HG03460 (cell line): ENCODE results near the gene SP6.

ENCODE experiments used
- ATAC-seq: cut with Tn5 transposase; IDR thresholded peaks from one replicate; pipeline ENCODE4 v1.9.1; 2021; ENCODE audit not compliant: unreplicated experiment

The SP6 gene

DNA sequence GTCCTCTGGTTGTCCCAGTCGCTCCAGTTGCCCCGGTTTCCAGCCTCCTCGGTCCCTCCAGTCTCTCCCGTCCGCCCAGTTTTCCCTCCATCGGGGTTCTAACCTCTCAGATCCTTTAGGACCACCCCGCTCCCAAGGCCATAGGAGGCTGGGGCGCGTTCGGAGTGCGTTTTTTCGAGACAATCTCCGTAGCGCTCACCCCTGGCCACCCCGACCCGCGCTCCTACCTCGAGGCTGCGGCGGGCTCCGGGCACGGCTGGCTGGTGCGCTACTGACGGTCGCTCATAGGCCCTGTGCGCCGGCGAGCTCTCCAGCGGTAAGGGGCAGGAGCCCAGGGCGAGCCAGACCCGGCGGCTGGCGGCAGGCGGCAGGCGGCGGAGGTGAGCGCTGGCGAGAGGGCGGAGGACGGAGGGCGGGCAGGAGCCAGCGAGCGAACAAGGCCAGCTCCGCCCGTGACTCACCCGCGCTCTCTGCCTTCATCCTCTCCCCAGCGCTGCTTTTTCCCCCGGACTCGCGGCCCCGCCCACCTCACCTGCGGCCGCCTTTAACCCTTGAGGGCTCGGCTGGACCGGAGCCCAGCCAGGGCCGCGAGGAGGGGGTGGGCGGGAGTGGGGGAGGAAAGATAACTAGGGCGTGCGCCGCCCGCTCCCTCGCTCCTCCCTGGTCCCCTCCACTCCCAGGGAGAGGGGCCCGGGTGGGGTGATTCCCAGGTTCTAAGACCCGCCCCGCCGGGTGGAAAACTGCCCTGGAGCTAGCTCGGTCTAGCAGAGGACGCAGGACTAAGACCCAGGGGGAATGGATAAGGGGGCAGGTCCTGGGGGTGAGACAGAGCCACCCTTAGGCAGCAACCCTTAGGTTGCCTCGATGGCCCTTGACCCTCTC, at the start of gene SP6:
SP6 (minus strand) TSS at position 472 of the 882 bp plus-strand sequence. CDS start 2,734 bp downstream, outside the sequence.
- no peak for ATAC-seq

DNA sequence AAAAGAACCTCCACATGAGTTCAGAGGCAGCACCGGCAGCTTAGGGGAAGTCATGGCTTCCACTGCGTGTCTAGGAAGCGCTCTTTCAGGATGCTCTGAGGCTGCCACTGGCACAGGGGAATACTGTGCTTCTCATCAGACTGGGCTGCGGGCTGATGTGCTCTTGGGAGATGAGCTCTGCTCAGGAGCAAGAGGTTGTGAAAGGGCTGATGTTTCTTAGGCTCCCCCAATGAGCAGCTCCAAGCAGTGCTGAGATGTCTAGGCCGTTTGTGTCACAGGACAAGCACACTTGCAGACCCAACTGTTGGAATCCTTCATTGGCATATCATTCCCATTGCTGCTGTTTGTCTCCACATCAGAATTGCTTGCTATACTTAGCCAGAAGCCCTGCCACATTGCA, 48.7 kb upstream of the SP6 start:
- no peak for ATAC-seq

DNA sequence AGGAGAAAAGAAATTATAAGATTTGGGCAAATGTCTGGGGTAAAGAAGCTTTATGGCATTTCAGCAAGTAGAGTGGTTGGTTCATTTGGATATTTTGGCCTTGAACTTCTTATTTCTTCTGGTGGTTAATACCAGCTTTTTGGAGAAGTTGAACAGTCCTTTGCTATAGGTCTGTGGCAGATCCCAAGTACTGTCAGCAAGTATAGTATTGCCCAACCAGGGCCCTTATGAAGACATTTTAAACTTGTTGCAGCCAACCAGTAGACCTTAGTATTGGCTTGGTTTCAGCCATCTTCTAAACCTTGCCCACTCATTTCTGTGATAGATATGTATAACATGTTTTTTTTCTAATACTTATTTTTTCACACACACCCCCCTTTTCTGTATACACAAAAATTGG, 47.3 kb upstream of the SP6 start:
- no peak for ATAC-seq

DNA sequence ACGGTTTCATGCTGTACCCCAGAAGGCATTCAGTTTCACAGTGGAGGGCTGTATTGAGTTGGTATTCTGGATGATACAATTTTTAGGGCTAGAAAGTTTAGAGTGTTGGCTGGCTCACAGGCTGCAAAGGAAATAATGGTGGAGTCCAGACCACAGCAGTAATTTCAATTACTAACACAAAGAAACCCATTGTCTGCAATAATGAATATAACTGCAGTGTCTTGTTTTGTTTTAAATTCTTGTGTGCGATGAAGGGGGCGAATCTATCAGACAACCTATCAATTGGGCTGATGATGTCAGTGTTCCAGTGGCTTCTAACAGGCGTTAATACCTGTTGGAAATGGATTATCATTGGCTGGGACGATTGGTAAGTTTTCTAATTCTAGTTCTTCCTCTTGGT, 46.6 kb upstream of the SP6 start:
- ATAC-seq = no peak

GRCh38 chr17:47896672-47897490, 45.9 kb upstream of the SP6 start:
- no peak for ATAC-seq

- peak; percentile 90 for ATAC-seq
These were observed 45.1 kb upstream of the SP6 start, which contains the start of gene SP2 for GRCh38 chr17:47895856-47896671. TSS of gene SP2 (plus strand) at chr17:47896236. CDS start at chr17:47896287, 51 bp downstream.

GRCh38 chr17:47895347-47895855, 44.4 kb upstream of the SP6 start:
- ATAC-seq = no peak

- ATAC-seq = no peak
These were observed 43.8 kb upstream of the SP6 start for GRCh38 chr17:47894498-47895346.

DNA sequence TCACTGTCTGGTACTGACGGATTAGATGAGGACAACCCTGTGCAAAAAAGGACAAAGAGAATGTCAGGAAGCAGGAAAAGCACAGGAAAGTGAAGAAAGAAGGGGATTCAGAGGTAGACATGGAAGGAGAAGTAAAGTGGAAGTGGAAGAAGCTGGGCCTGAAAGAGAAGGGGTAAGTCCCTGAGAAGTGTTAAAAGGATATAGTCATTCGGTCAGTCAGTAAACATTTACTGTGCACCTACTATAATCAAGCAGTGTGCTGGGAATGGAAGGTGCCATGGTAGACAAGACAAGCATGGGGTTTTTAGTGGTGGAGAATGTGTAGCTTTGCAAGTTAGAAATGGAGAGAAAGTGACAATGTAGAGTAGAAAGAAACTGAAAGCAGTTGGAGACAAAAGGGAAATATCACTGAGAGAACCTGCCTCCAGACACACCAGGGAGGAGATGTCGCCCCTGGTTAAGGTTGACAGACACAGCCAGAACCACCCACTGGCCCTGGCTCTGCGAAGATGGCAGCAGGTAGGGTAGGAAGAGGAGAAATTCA, 40.7 kb upstream of the SP6 start:
- ATAC-seq = no peak

DNA sequence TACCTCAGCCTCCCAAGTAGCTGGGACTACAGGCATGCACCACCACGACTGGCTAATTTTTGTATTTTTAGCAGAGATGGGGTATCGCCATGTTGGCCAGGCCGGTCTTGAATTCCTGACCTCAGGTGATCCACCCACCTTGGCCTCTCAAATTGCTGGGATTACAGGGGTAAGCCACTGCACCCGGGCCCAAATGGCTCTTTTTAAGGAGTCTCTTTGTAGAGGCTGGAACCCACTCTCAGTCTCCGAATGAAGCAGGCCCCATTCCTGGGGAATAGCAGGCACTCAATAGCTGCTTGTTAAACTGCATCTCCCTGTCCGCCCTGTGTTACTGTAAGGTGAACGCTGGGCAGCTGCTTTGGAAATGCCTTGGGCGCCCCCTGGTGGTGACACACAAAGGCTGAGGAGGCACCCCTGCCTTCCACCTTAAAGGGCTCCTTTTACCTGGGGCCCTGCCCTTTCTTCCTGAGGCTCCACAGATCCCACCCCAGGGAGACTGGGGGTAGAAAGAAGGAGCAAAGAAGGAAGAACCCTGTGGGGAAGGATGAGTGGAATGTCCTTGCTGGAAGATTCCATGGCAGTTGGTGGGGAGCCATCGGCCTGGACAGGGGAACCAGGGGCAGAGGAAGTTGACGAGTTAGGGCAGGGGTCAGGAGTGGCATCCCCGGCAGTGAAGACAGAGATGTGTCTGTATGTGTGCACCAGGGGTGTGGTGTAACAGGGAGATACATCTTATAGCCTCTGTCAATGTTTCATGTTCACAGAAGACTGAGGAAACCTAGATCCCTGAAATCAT, 39.0 kb upstream of the SP6 start:
- ATAC-seq = no peak

- no peak for ATAC-seq
These were observed 37.3 kb upstream of the SP6 start for GRCh38 chr17:47888293-47888692.

- no peak for ATAC-seq
These were observed 34.2 kb upstream of the SP6 start for GRCh38 chr17:47884905-47885730.

DNA sequence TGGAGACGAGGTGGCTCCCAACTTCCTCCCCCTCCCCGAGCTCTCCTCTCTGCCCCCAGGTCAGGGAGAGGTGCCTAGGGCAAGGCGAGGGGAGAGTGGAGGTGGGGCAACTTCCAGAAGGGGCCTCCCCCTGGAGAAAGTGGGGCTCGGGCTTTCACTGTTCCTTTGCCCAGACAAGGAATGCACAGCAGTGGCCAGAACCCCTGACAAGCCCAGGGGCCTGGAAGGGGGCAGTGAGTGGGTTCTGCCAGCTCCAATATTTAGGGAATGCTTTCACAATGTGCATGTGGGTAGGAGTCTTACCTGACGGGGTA, 33.4 kb upstream of the SP6 start:
- no peak for ATAC-seq

DNA sequence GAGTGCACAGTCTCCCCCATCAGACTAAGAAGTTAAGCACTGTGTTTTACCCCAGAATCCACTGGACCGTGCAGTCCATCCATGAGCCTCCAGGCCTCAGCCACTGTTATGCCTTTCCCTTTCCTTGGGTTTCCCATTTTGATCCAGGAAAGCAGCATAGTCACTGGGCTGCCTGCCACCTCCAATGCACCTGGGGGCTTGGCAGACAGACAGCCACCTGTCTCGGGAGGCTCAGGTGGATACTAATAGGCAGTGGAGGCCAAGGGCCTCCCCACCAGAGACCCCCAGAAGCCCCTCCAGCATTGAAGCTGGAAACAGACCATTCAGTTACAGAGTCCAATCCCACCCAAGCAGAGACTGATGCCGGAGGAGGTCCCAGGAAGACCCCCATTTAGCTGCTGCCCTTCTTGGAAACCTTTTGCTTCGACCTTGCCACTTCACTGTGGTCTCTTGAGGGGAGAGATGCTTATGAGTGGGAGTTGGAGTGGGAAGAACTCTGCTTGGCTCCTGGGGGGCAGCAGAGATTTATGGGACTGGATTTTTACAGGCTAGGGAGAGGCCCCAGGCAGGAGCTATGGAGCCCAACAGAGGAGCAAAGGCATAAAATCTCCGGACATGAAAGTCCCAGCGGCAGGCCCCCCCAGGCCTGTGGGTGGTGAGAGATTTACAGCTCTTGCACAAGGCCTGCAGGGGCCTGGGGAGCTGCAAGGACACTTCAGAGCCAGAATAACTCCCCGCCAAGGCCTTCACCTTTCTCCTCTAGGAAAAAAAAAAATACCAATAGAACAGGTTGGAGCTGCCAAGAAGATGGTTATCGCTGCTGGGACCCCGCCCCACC, 32.8 kb upstream of the SP6 start:
- no peak for ATAC-seq

- ATAC-seq = no peak
These were observed 32.0 kb upstream of the SP6 start for GRCh38 chr17:47882695-47883588.

DNA sequence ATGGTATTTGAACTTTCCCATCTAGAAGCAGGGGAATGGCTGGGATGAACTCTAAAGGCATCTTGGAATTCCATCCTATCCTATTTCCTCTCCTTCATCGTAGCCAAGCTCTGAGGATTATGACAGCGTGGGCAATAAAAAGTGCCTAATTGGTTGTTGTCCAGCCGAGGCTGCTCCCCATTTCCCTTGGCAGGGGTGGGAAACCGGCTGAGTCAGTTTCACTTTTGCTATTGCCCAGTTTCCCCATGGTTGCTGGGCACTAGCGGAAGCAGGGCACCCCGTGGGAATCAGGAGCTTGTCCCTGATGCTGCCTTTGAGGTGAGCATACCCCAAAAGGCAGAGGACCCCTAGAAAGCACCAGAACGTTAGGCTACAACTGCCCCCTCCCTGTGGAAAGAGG, 31.3 kb upstream of the SP6 start:
- no peak for ATAC-seq
